H1 (cell line): ENCODE measurements around the gene ARL10. TPM values are rescaled to one million over a fixed set of nuclear protein-coding genes. Genes with fewer than 3 reads are reported as not detected.

Experiments used
- CTCF ChIA-PET: fragments of 300-600 bp; sonication (Branson Sonifier 250); formaldehyde crosslinking; loops from one replicate; lab custom pipeline; 2021; ENCODE audit not compliant: partially characterized antibody; lab: Charles Lee
- POLR2A ChIA-PET: fragments of 300-600 bp; sonication (Branson Sonifier 250); formaldehyde crosslinking; loops from one replicate; lab custom pipeline; 2021; ENCODE audit warnings: inconsistent platforms; ENCODE audit not compliant: partially characterized antibody; lab: Charles Lee
- DNase-seq, 2 experiments: peaks; one replicate each; pipeline versions ENCODE4 v3.0.0 to v3.0.0-alpha.2; 2010 to 2022; ENCODE audit warnings: low spot score in 2 of 2, low read depth in 1 of 2, mixed read lengths in 1 of 2
- FAIRE-seq: peaks from 2 replicates; lab custom pipeline; 2011; peaks lifted over from hg19 to GRCh38; lab: Jason Lieb, UNC
- H2AFZ ChIP-seq: 2 replicates; pipeline ENCODE4 v1.8.1; 2012; ENCODE audit warnings: low read length, inconsistent platforms
- H2AK5ac ChIP-seq: 2 replicates; pipeline ENCODE4 v1.6.1; 2013; ENCODE audit warnings: low read depth, low read length
- H2BK120ac ChIP-seq: replicated peaks from 2 replicates; pipeline ENCODE3; 2013; ENCODE audit warnings: low read depth, low read length, inconsistent platforms
- H2BK12ac ChIP-seq: 2 replicates; pipeline ENCODE4 v1.6.1; 2013; ENCODE audit warnings: low read depth, low read length
- H2BK15ac ChIP-seq: 2 replicates; pipeline ENCODE4 v1.6.1; 2013; ENCODE audit warnings: low read length
- H2BK20ac ChIP-seq: 2 replicates; pipeline ENCODE4 v1.6.1; 2013; ENCODE audit warnings: low read length
- H2BK5ac ChIP-seq: 2 replicates; pipeline ENCODE4 v1.6.1; 2013; ENCODE audit warnings: low read depth, low read length
- H3K14ac ChIP-seq: 2 replicates; pipeline ENCODE4 v1.6.1; 2013; ENCODE audit warnings: inconsistent platforms; ENCODE audit not compliant: insufficient read length
- H3K18ac ChIP-seq: 2 replicates; pipeline ENCODE4 v1.6.1; 2013; ENCODE audit warnings: low read length; ENCODE audit errors: extremely low read depth
- H3K23ac ChIP-seq: 2 replicates; pipeline ENCODE4 v1.6.1; 2013; ENCODE audit warnings: inconsistent platforms; ENCODE audit not compliant: insufficient read length
- H3K23me2 ChIP-seq: 2 replicates; pipeline ENCODE4 v1.6.1; 2013; ENCODE audit warnings: low read depth, low read length
- H3K27ac ChIP-seq: 2 replicates; pipeline ENCODE4 v1.6.1; 2011; ENCODE audit warnings: low read depth, low read length, inconsistent platforms
- H3K27me3 ChIP-seq, 4 experiments: replicated peaks in 1 of 4; 1 replicate in 1 of 4; 2 replicates in 3 of 4; pipeline versions ENCODE4 v1.6.1 to v1.8.1; 2011 to 2013; ENCODE audit warnings: low read length in 3 of 4, mild to moderate bottlenecking in 3 of 4, inconsistent platforms in 2 of 4, mixed read lengths in 2 of 4, moderate library complexity in 1 of 4; ENCODE audit not compliant: control insufficient read depth in 3 of 4, insufficient read depth in 3 of 4; ENCODE audit errors: extremely low read depth in 1 of 4
- H3K36me3 ChIP-seq, 4 experiments: 2 replicates each; pipeline versions ENCODE4 v1.6.1 to v1.8.1; 2011 to 2013; ENCODE audit warnings: mild to moderate bottlenecking in 4 of 4, low read length in 3 of 4, moderate library complexity in 2 of 4, control low read depth in 1 of 4, inconsistent platforms in 1 of 4; ENCODE audit not compliant: insufficient read depth in 4 of 4, control insufficient read depth in 2 of 4
- H3K4ac ChIP-seq: replicated peaks from 2 replicates; pipeline ENCODE3; 2013; ENCODE audit warnings: low read length, low read depth, mixed read lengths, inconsistent platforms; ENCODE audit not compliant: insufficient read length
- H3K4me1 ChIP-seq, 4 experiments: replicated peaks in 1 of 4; 1 replicate in 1 of 4; 2 replicates in 3 of 4; pipeline versions ENCODE4 v1.6.1 to v1.8.1; 2011 to 2013; ENCODE audit warnings: low read length in 3 of 4, inconsistent platforms in 2 of 4, mixed read lengths in 1 of 4; ENCODE audit not compliant: insufficient read depth in 4 of 4, control insufficient read depth in 3 of 4
- H3K4me2 ChIP-seq, 2 experiments: 2 replicates each; pipeline versions ENCODE4 v1.6.1 to v1.8.1; 2011 to 2013; ENCODE audit warnings: low read depth in 2 of 2, low read length in 2 of 2, control low read depth in 1 of 2, inconsistent platforms in 1 of 2, mild to moderate bottlenecking in 1 of 2; ENCODE audit not compliant: insufficient read depth in 1 of 2
- H3K4me3 ChIP-seq, 4 experiments: fragments of 200-600, 300-600 bp in 1 of 4; sonication (generic), shearing (Covaris generic), sonication (Bioruptor Twin) in 1 of 4; 2 replicates each; pipeline versions ENCODE4 v1.5.1 to v1.8.1; 2011 to 2016; ENCODE audit warnings: low read length in 4 of 4, low read depth in 3 of 4, control low read depth in 2 of 4, inconsistent platforms in 2 of 4, mild to moderate bottlenecking in 2 of 4, mixed read lengths in 1 of 4, moderate library complexity in 1 of 4; ENCODE audit not compliant: insufficient read depth in 2 of 4; ENCODE audit errors: extremely low read depth in 1 of 4
- H3K56ac ChIP-seq: replicated peaks from 2 replicates; pipeline ENCODE3; 2013; ENCODE audit warnings: low read depth, mild to moderate bottlenecking, mixed read lengths, low read length, inconsistent platforms; ENCODE audit not compliant: insufficient read length
- H3K79me1 ChIP-seq: 2 replicates; pipeline ENCODE4 v1.6.1; 2013; ENCODE audit warnings: low read depth, low read length, control low read depth
- H3K79me2 ChIP-seq, 2 experiments: 2 replicates each; pipeline versions ENCODE4 v1.6.1 to v1.8.1; 2012 to 2013; ENCODE audit warnings: low read length in 2 of 2, mild to moderate bottlenecking in 2 of 2, inconsistent platforms in 1 of 2; ENCODE audit not compliant: insufficient read depth in 2 of 2, control insufficient read depth in 1 of 2
- H3K9ac ChIP-seq, 4 experiments: replicated peaks in 1 of 4; 1 replicate in 1 of 4; 2 replicates in 3 of 4; pipeline versions ENCODE4 v1.6.1 to v1.8.1; 2011 to 2013; ENCODE audit warnings: low read depth in 3 of 4, low read length in 3 of 4, control low read depth in 2 of 4, mild to moderate bottlenecking in 2 of 4, moderate library complexity in 2 of 4, inconsistent platforms in 1 of 4; ENCODE audit errors: extremely low read depth in 1 of 4
- H3K9me3 ChIP-seq, 2 experiments: 2 replicates each; pipeline versions ENCODE4 v1.6.1 to v1.8.1; 2012 to 2013; ENCODE audit warnings: mild to moderate bottlenecking in 2 of 2, moderate library complexity in 2 of 2, control low read depth in 1 of 2, inconsistent platforms in 1 of 2, low read depth in 1 of 2, low read length in 1 of 2, mixed read lengths in 1 of 2; ENCODE audit not compliant: insufficient read depth in 2 of 2
- H4K20me1 ChIP-seq, 2 experiments: replicated peaks in 1 of 2; 2 replicates each; pipeline versions ENCODE3 to v1.8.1; 2011 to 2013; ENCODE audit warnings: inconsistent platforms in 2 of 2, low read length in 2 of 2, mild to moderate bottlenecking in 1 of 2; ENCODE audit not compliant: insufficient read depth in 2 of 2, control insufficient read depth in 1 of 2
- H4K5ac ChIP-seq: 2 replicates; pipeline ENCODE4 v1.6.1; 2013; ENCODE audit warnings: low read length, low read depth, mixed read lengths, inconsistent platforms; ENCODE audit not compliant: insufficient read length
- H4K8ac ChIP-seq: 2 replicates; pipeline ENCODE4 v1.8.0; 2013; ENCODE audit warnings: mild to moderate bottlenecking, moderate library complexity, low read length, inconsistent platforms; ENCODE audit not compliant: insufficient read depth; ENCODE audit errors: extremely low read depth
- H4K91ac ChIP-seq: replicated peaks from 2 replicates; pipeline ENCODE3; 2013; ENCODE audit warnings: low read length, mixed read lengths, inconsistent platforms; ENCODE audit not compliant: insufficient read length
- BRCA1 ChIP-seq: IDR thresholded peaks from 2 replicates; pipeline ENCODE4 v1.6.1; 2012; ENCODE audit warnings: low read depth, low read length, improper control_type of control experiment
- GABPA ChIP-seq: IDR thresholded peaks from 2 replicates; pipeline ENCODE4 v1.6.1; 2011; ENCODE audit warnings: mild to moderate bottlenecking, low read length, moderate library complexity, borderline replicate concordance; ENCODE audit not compliant: insufficient read depth
- PHF8 ChIP-seq: fragments of 200-600 bp; sonication (generic); conservative IDR thresholded peaks from 2 replicates; pipeline ENCODE4 v1.7.1; 2012; ENCODE audit warnings: low read depth, mild to moderate bottlenecking, inconsistent platforms, low read length, moderate library complexity
- POLR2A ChIP-seq, 2 experiments: IDR thresholded peaks; 1 replicate in 1 of 2; 2 replicates in 1 of 2; pipeline ENCODE4 v1.6.1; 2011; ENCODE audit warnings: low read depth in 2 of 2, low read length in 2 of 2, mild to moderate bottlenecking in 2 of 2; ENCODE audit errors: control extremely low read depth in 1 of 2
- RAD21 ChIP-seq, 2 experiments: IDR thresholded peaks in 1 of 2; conservative IDR thresholded peaks in 1 of 2; 2 replicates each; pipeline ENCODE4 v1.6.1; 2011; ENCODE audit warnings: low read depth in 2 of 2, low read length in 2 of 2, improper control_type of control experiment in 1 of 2, inconsistent platforms in 1 of 2, mild to moderate bottlenecking in 1 of 2, moderate library complexity in 1 of 2
- RNF2 ChIP-seq: fragments of 200-900, 300-1000 bp; sonication (generic); IDR thresholded peaks from 2 replicates; pipeline ENCODE4 v1.7.1; 2016; ENCODE audit warnings: borderline replicate concordance, low read depth, mild to moderate bottlenecking, antibody characterized with exemption, low read length; ENCODE audit not compliant: poor library complexity, severe bottlenecking; ENCODE audit errors: missing control alignments
- RXRA ChIP-seq: IDR thresholded peaks from 2 replicates; pipeline ENCODE4 v1.6.1; 2011; ENCODE audit warnings: low read depth, mild to moderate bottlenecking, low read length, moderate library complexity; ENCODE audit not compliant: insufficient read depth
- SP2 ChIP-seq: IDR thresholded peaks from 2 replicates; pipeline ENCODE4 v1.6.1; 2012; ENCODE audit warnings: mild to moderate bottlenecking, low read length, inconsistent platforms
- SP4 ChIP-seq: IDR thresholded peaks from 2 replicates; pipeline ENCODE4 v1.6.1; 2012; ENCODE audit warnings: low read length, inconsistent platforms
- ZNF274 ChIP-seq: IDR thresholded peaks from 2 replicates; pipeline ENCODE4 v1.7.0; 2012; ENCODE audit warnings: low read length, borderline replicate concordance; ENCODE audit errors: extremely low read depth
- WGBS, 2 experiments: shearing (Covaris generic) in 1 of 2; methylation state at CpG; one replicate each; pipeline versions ENCODE4 v1.1.6 to v1.1.7; 2013 to 2015; ENCODE audit warnings: low lambda C conversion rate in 2 of 2, mixed read lengths in 2 of 2, inconsistent platforms in 1 of 2, low coverage in 1 of 2, missing lambda C conversion rate in 1 of 2; ENCODE audit not compliant: insufficient replicate concordance in 2 of 2, insufficient coverage in 1 of 2, insufficient read length in 1 of 2; ENCODE audit errors: extremely low coverage in 1 of 2, missing lambda C conversion rate in 1 of 2; 5-methylcytosine and 5-hydroxymethylcytosine counted together
- polyA plus RNA-seq, 7 experiments: library from polyadenylated mRNA; depleted of rRNA in 3 of 7; stranded (reverse) in 5 of 7; unstranded in 2 of 7; fragments of >200 nt in 5 of 7; fragments of 200-250 nt in 2 of 7; gene quantifications; 1 replicate in 5 of 7; 2 replicates in 1 of 7; 4 replicates in 1 of 7; pipeline versions ENCODE4 v1.2.1 to v1.2.3, GENCODE V29; 2011 to 2013; ENCODE audit warnings: missing spikeins in 2 of 7, mixed read lengths in 2 of 7
- total RNA-seq: library from RNA; stranded (reverse); fragmentation: NEBNext Ultra II Directional; extraction: Animal tissue kit (Norgen Biotek cat#: 25700); gene quantifications from 2 replicates; pipeline ENCODE4 v1.2.1, GENCODE V29; 2021

Gene ARL10
- total and polyA plus RNA-seq, 2 of the 8 experiments (the other 6 are each of a cell fraction or from before 2014, with no cell fraction given): 3.1 to 7.4 TPM

- Histone ChIP-seq H3K27me3 (peaks cover 7 to 37% (median 30%) of the 10 kb centered on the region in 4 experiments), H3K36me3 (peaks cover 0 to 22% (median under 1%) of the 10 kb centered on the region in 4 experiments; a peak in 3 of 8 replicates), H2BK5ac (peak within 1 kb of the TSS; percentile 81), H3K4me2 (peak within 1 kb of the TSS; percentile 68 to 79), H3K4me1 (peaks cover 0 to 5% (median 3%) of the 10 kb centered on the region in 4 experiments; a peak in 4 of 7 replicates), H3K9me3 (no peaks in the 10 kb centered on the region), H4K91ac (no peak within 1 kb of the TSS), H2BK20ac (no peak within 1 kb of the TSS), H4K20me1 (peaks cover 0 to 6% of the 10 kb centered on the region in 2 experiments), H2AK5ac (no peak within 1 kb of the TSS), H3K56ac (peak within 1 kb of the TSS; percentile 92), H3K79me2 (peaks cover 5 to 31% of the 10 kb centered on the region in 2 experiments; a peak in 3 of 4 replicates), H2BK120ac (no peak within 1 kb of the TSS), H4K8ac (peak within 1 kb of the TSS; percentile 96), H3K14ac (no peak within 1 kb of the TSS), H3K4ac (peak within 1 kb of the TSS; percentile 78), H3K27ac (peak within 1 kb of the TSS; percentile 88), H3K23ac (no peak within 1 kb of the TSS), H4K5ac (peak within 1 kb of the TSS; percentile 99), H3K79me1 (peaks cover 5% of the 10 kb centered on the region; the same call in 1 of the 2 replicates), H2AFZ (peak within 1 kb of the TSS; percentile 75; the same call in 1 of the 2 replicates), H3K18ac (peak within 1 kb of the TSS; percentile 98), H3K23me2 (peaks cover 19% of the 10 kb centered on the region), H2BK15ac (no peak within 1 kb of the TSS; the same call in 1 of the 2 replicates), H2BK12ac (no peak within 1 kb of the TSS), H3K4me3 (peak within 1 kb of the TSS; percentile 79 to 95 (median 92)), H3K9ac (peak within 1 kb of the TSS; percentile 51 to 95 (median 82))
- 2% methylated on average over 54 of the region's 56 CpGs; no CpG with 5 or more reads in 1 of the 2 experiments for whole genome bisulfite sequencing, 2 experiments
- DNase-seq: peak in 1 of 2 experiments; percentile 90
- POLR2A ChIA-PET: interaction anchor here (0.7 to 3.6 kb wide), 19 partner anchors 9 to 217 kb away, joined by 3 to 30 read pairs (median 3); partner anchors contain the start of genes HIGD2A, NOP16 and RNF44
- no peak for FAIRE-seq
- CTCF ChIA-PET: interaction anchor here (1.1 to 2.0 kb wide), 2 partner anchors 14 to 45 kb away, joined by 3 to 9 read pairs; no protein-coding TSS in a partner anchor
- TF ChIP-seq GABPA: 0 out of 2 replicates have a peak, but pooled peaks have one; percentile 16
- TF ChIP-seq BRCA1: peak; percentile 90
- no peak for TF ChIP-seq SP2
- TF ChIP-seq RXRA: no peak
- TF ChIP-seq POLR2A (IDR thresholded peaks at IDR 0.05; ENCODE audit: control extremely low read depth in 1 of 2, low read depth in 2 of 2, low read length in 2 of 2): peak; percentile 93 to 98
- 0 out of 4 replicates have a peak, but pooled peaks of 1 of the 2 experiments have one; percentile 1 for TF ChIP-seq RAD21 (IDR thresholded peaks at IDR 0.05 in 1 of 2, conservative IDR thresholded peaks at IDR 0.05 in 1 of 2; ENCODE audit: low read depth in 2 of 2, low read length in 2 of 2)
- 0 out of 2 replicates have a peak, but pooled peaks have one; percentile 74 for TF ChIP-seq SP4
- peak; percentile 99 for TF ChIP-seq PHF8
- no peak for TF ChIP-seq RNF2
- TF ChIP-seq ZNF274: no peak
Measured at GRCh38 chr5:176361437-176362232, 3.7 kb upstream of the ARL10 start, which contains the start of gene KIAA1191. Gene KIAA1191 (minus strand): TSS chr5:176361764. CDS start chr5:176359508, 2,256 bp downstream.
